Measurements from ENCODE around the gene NAALADL2. TPM values are rescaled to one million over a fixed set of nuclear protein-coding genes. Genes with fewer than 3 reads are reported as not detected.

NAALADL2 gene
- total RNA-seq, 1 donor: 23.5 TPM

DNA sequence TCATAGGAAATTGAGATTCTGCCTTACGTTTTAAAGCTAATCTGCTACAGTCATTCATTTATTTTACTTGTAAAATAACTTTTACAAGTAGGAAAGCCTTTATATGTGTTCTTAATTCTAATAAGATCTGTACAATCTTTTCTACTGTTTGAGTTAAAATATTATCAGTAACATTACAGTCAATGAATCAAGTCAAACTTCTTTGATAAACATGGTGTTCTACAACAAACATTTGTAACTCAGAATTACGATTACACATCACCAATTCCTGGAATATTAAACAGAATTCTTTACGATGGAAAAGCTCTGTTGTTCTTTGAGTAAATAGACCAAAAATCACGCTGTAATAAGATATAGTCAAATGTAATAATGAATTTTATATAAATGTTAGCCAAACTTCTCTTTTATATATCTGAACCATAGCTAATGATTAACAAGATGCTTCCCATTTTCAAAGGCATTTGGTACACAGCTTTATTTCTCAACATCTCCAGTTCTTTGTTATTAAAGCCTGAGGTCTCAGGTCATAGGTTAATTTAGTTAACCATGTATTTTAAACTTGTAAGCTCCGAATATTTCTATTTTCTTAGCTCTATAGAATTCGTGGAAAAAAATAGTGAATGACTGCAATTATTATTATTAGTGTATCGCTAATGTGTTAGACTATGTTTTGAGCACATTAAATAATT is 232.4 kb downstream of the NAALADL2 start:
- no peak overlapping the region for H3K4me3 ChIP-seq (ENCODE audit: insufficient read depth, low read length)
- no peaks in the 10 kb centered on the region for H3K9me3 ChIP-seq (ENCODE audit: low read depth, low read length)
- no peaks in the 10 kb centered on the region for H4K20me1 ChIP-seq (ENCODE audit: insufficient read depth, low read length)
- H3K36me3 ChIP-seq (ENCODE audit: insufficient read depth, low read length): no peaks in the 10 kb centered on the region
- H3K27ac ChIP-seq (ENCODE audit: low read depth, low read length): no peak overlapping the region
- TF ChIP-seq, protein P1, sequence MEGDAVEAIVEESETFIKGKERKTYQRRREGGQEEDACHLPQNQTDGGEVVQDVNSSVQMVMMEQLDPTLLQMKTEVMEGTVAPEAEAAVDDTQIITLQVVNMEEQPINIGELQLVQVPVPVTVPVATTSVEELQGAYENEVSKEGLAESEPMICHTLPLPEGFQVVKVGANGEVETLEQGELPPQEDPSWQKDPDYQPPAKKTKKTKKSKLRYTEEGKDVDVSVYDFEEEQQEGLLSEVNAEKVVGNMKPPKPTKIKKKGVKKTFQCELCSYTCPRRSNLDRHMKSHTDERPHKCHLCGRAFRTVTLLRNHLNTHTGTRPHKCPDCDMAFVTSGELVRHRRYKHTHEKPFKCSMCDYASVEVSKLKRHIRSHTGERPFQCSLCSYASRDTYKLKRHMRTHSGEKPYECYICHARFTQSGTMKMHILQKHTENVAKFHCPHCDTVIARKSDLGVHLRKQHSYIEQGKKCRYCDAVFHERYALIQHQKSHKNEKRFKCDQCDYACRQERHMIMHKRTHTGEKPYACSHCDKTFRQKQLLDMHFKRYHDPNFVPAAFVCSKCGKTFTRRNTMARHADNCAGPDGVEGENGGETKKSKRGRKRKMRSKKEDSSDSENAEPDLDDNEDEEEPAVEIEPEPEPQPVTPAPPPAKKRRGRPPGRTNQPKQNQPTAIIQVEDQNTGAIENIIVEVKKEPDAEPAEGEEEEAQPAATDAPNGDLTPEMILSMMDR (IDR thresholded peaks at IDR 0.05; ENCODE audit: extremely low read depth, low read depth, low read length): no peak
- H3K4me1 ChIP-seq (ENCODE audit: insufficient read depth, low read length): no peaks in the 10 kb centered on the region
- H3K27me3 ChIP-seq (ENCODE audit: insufficient read depth, low read length): no peaks in the 10 kb centered on the region
- no peaks in the 10 kb centered on the region for H3K79me2 ChIP-seq (ENCODE audit: insufficient read depth, low read length)
- H2AFZ ChIP-seq (ENCODE audit: low read length): no peak overlapping the region
- DNase-seq (ENCODE audit: insufficient read length, low spot score, missing footprints): no peak
- no peak overlapping the region for H3K4me2 ChIP-seq (ENCODE audit: insufficient read depth, low read length)

DNA sequence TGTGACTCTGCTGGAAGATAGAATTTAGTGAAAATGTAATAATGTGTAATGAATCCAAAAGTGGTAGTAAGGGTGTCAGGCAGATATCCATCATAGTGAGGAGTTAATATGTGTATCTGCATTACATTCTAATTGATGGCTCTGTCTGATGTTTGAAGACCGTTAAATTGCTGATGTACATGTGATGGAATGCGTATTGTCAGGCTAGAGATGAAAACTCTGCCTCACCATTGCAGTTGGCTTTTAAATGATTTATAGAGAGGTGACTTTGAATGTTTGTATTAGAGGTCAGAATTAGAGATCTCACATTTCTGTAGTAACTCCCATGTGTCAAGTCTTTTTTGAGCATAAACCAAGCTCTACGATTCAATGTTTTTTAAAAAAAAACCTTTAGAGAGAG is 234.6 kb downstream of the NAALADL2 start:
- Histone ChIP-seq H3K4me2 (ENCODE audit: insufficient read depth, low read length) (no peak overlapping the region), H3K4me3 (ENCODE audit: insufficient read depth, low read length) (no peak overlapping the region), H3K27ac (ENCODE audit: low read depth, low read length) (no peak overlapping the region), H3K27me3 (ENCODE audit: insufficient read depth, low read length) (no peaks in the 10 kb centered on the region), H3K79me2 (ENCODE audit: insufficient read depth, low read length) (no peaks in the 10 kb centered on the region), H2AFZ (ENCODE audit: low read length) (no peak overlapping the region), H3K36me3 (ENCODE audit: insufficient read depth, low read length) (no peaks in the 10 kb centered on the region), H3K4me1 (ENCODE audit: insufficient read depth, low read length) (no peaks in the 10 kb centered on the region), H4K20me1 (ENCODE audit: insufficient read depth, low read length) (no peaks in the 10 kb centered on the region), H3K9me3 (ENCODE audit: low read depth, low read length) (no peaks in the 10 kb centered on the region)
- TF ChIP-seq, protein P1 (IDR thresholded peaks at IDR 0.05; ENCODE audit: extremely low read depth, low read depth, low read length): no peak
- DNase-seq (ENCODE audit: insufficient read length, low spot score, missing footprints): no peak

DNA sequence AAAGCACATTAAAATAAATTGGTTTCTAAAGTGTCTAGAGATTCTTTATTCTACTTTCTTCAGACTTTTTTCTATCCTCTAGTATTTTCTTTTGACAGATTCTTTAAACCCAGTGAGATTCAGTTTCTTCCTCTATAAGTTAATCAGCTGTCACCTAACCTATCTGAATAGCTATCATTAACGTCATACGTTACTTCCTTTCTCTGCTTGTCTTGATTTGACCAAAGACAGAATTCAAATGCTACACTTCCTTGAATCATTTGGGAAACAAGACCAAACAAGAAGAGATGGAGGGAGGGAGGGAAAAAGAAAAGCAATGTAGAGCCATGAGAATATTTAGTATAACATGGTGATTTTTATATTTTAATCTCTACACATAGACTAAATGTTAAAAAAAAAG is 235.2 kb downstream of the NAALADL2 start:
- Histone ChIP-seq H3K27me3 (ENCODE audit: insufficient read depth, low read length) (no peaks in the 10 kb centered on the region), H2AFZ (ENCODE audit: low read length) (no peak overlapping the region), H3K4me3 (ENCODE audit: insufficient read depth, low read length) (no peak overlapping the region), H3K9me3 (ENCODE audit: low read depth, low read length) (no peaks in the 10 kb centered on the region), H4K20me1 (ENCODE audit: insufficient read depth, low read length) (no peaks in the 10 kb centered on the region), H3K4me2 (ENCODE audit: insufficient read depth, low read length) (no peak overlapping the region), H3K79me2 (ENCODE audit: insufficient read depth, low read length) (no peaks in the 10 kb centered on the region), H3K27ac (ENCODE audit: low read depth, low read length) (no peak overlapping the region), H3K36me3 (ENCODE audit: insufficient read depth, low read length) (no peaks in the 10 kb centered on the region), H3K4me1 (ENCODE audit: insufficient read depth, low read length) (no peaks in the 10 kb centered on the region)
- TF ChIP-seq, protein P1 (IDR thresholded peaks at IDR 0.05; ENCODE audit: extremely low read depth, low read depth, low read length): no peak
- no peak for DNase-seq (ENCODE audit: insufficient read length, low spot score, missing footprints)

DNA sequence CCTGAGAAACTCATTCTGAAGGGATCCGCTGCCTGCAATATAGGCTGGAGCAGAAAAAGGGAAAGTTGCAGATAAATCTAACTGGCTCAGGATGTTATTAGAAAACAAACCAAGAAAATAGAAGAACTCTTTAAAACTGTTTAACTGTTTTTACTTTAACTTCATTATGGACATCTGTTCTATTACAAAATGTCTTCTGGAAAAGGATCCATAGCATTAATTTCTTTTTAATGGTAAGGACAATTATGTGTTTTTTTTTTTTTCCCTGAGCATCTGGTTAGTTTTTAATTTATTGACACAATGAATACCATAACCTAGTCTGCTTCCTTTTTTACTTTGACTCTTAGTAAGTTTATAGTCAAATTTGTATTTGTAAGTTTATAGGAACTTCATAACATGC is 239.5 kb downstream of the NAALADL2 start:
- Histone ChIP-seq H3K4me3 (ENCODE audit: insufficient read depth, low read length) (no peak overlapping the region), H3K79me2 (ENCODE audit: insufficient read depth, low read length) (no peaks in the 10 kb centered on the region), H3K27me3 (ENCODE audit: insufficient read depth, low read length) (no peaks in the 10 kb centered on the region), H3K4me2 (ENCODE audit: insufficient read depth, low read length) (no peak overlapping the region), H3K9me3 (ENCODE audit: low read depth, low read length) (no peaks in the 10 kb centered on the region), H3K36me3 (ENCODE audit: insufficient read depth, low read length) (no peaks in the 10 kb centered on the region), H3K4me1 (ENCODE audit: insufficient read depth, low read length) (no peaks in the 10 kb centered on the region), H2AFZ (ENCODE audit: low read length) (no peak overlapping the region), H3K27ac (ENCODE audit: low read depth, low read length) (no peak overlapping the region), H4K20me1 (ENCODE audit: insufficient read depth, low read length) (no peaks in the 10 kb centered on the region)
- DNase-seq (ENCODE audit: insufficient read length, low spot score, missing footprints): no peak
- TF ChIP-seq, protein P1 (IDR thresholded peaks at IDR 0.05; ENCODE audit: extremely low read depth, low read depth, low read length): no peak

Measured in osteoblast (primary cell).